Right forelimb (tissue), 1 donor: ENCODE data around the gene CUEDC1.
"Not testable (repeated sequence)": the region's sequence is repeated elsewhere in the genome, so short reads cannot be mapped to it uniquely, and the experiment has no call there.

ENCODE experiments used
- DNase-seq: peaks from one replicate; pipeline ENCODE4 v3.0.0-alpha.2; 2018

Gene CUEDC1

GRCh38 chr17:57984936-57985674 is 29.9 kb upstream of the CUEDC1 start:
- no peak for DNase-seq

- no peak for DNase-seq
Observed at GRCh38 chr17:57984261-57984890, 29.2 kb upstream of the CUEDC1 start.

DNA sequence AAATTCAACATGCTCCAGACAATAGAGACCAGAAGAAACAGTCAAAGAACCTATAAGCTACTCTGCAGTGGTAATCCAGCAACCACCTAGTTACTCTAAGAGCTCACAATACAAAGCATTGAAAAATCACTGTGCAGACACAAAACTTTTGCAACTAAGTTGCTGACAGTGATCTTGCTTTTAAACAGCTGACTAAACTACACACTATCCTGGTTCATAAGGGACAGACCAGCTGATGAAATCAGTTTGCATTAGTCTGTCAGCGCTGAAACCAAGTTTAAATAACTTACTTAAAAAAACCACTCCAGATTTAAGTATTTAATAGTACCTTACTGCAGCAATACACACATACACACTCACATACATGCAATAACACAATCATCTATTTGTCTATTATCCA is 28.2 kb upstream of the CUEDC1 start:
- no peak for DNase-seq

- no peak for DNase-seq
Observed at GRCh38 chr17:57982452-57983170, 27.4 kb upstream of the CUEDC1 start.

- no peak for DNase-seq
Observed at GRCh38 chr17:57980522-57980921, 25.3 kb upstream of the CUEDC1 start.

- DNase-seq: no peak
Observed at GRCh38 chr17:57979076-57979475, 23.9 kb upstream of the CUEDC1 start.

DNA sequence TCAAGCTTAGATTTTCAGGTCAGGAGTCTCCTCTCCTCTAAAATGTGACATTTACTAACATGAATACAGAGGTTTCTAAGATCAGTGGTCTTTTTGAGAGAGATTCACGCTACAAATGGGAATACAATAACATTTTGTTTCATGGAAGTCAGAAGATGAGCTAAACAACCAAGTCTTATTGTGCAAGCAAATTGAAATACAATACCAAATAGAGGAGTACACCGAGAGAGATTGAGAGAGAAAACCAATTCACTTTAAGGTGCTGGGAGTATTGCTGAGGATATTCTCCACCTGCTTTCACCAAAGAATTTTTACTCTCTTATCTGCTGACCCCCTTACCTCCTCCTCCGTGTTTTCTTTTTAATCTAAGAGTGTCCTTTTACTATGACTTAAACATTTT is 21.4 kb upstream of the CUEDC1 start:
- DNase-seq: no peak

- no peak for DNase-seq
Observed at GRCh38 chr17:57975044-57975443, 19.8 kb upstream of the CUEDC1 start.

DNA sequence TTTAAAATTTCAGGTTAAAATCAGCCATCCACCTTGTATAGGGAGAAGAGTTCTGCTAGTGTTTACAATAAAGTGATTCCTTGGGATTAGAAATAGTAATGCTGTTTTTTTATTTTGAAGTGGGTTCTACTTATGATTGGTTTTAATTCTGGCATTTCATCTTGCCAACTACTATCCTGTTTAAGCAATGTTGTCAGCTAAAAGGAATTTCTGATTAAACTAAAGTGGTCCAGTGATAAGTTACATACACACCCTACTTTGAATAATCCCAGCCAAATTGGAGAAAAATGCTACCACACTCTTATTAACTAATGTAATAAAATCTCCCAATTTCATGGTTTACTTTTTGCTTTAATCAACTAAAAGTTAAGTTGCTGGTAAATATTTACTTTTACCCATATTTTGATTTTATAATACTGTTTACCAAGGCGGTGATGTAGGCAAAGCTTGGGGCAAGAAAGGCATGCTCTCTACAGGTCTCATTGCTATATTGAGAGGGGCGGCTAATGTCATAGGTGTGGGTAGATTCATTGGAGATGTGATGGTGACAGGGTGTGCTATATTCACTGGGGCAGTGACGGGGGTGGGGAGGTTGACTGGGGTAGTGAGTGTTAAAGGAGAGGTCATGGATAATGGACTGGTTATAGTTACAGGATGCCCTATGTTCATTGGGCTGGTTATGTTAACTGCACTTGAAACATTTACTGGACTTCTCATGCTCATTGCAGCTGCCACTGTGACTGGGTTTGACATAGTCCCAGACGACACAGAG is 19.0 kb upstream of the CUEDC1 start:
- not testable (repeated sequence) for DNase-seq

- DNase-seq: no peak
Observed at GRCh38 chr17:57972151-57972550, 16.9 kb upstream of the CUEDC1 start.

DNA sequence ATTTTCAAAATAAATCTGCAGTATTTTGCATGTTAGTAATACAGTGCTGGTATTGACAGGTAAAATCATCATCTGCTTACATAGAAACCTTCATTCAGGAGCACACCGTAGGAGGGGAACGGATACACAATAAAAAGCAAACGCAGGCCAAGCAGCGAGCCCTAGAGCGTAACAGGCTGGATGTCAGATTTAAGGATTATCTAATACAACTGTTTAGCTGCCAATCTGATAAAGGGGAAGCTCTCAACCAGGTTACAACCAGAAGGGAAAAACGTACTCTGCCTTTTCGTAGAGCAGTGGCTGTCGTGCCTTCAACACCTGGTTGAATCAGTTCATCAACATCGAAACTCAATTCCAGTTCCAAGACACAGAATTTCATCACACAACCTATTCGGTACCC is 16.4 kb upstream of the CUEDC1 start:
- DNase-seq: no peak

DNA sequence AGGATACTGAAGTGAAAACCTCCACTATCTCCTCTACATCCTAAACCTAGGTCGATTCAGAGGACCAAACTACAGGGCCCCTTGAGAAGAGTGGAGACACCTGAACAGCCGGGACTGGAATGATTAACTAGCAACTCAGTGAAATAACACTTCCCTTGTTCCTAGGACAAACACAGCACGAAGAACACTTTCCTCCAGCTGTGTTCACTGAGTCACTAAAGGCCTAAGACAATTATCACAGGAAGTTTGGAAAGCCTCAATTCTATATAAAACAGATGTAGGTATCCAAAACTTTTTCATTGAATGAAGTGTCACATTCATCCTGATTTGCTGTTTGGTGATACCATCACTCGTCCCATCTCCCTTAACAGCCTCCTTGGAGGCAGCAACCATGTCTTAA is 15.5 kb upstream of the CUEDC1 start:
- DNase-seq: no peak

DNA sequence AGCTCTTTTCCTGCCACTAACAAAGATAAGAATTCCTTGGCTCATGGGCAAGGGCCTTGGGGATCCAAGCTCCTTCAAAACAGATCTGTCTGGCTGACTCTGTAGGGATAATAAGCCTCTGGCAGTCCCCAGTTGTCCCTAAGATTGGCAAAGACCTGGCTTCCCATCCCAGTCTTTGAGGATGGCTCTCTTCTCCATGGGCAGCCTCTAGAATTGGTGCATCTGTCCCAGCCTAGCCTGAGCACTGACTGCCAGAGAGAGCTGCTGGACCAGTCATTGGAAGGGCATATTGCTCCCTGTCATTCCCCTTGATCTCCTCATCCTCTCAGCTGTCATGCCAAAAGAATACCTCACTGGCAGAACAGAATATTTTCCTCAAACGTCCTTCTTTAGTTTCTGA is 13.2 kb upstream of the CUEDC1 start:
- DNase-seq: no peak

DNA sequence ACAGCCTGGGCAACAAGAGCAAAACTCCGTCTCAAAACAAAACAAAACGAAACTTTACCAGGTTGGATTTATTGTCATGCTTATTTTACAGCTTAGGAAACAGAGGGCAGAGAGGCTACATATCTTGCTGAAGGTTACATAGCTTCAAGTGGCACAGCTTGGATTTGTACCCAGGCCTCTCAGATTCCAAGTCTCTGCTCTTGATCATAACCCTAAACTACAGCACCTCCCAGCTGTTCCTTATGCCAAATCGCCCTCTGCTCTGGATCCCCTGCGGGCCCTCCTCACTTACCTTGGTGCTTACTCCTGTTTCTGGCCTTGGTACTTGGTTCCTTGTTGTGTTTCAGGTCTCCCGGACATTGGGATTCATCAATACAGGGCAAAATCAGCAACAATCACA is 11.7 kb upstream of the CUEDC1 start:
- no peak for DNase-seq

DNA sequence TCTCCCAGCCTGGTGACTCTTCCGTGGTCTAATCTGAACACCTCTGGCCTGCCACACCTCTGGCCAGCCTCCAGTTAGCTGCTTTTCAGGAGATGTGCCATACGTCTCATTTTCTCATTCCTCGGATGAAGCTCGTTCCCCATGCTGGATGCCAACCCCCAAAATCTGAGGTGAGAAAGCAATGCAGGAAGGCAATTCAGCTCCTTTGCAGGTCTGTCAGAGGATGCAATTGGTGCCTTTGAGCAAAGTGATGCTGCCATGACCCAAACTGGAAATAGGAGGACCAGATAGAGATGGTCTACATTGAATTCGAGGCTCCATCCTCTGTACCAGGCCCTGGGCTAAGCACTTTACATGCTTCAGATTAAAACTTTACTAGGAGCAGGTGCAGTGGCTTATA is 11.0 kb upstream of the CUEDC1 start:
- no peak for DNase-seq

DNA sequence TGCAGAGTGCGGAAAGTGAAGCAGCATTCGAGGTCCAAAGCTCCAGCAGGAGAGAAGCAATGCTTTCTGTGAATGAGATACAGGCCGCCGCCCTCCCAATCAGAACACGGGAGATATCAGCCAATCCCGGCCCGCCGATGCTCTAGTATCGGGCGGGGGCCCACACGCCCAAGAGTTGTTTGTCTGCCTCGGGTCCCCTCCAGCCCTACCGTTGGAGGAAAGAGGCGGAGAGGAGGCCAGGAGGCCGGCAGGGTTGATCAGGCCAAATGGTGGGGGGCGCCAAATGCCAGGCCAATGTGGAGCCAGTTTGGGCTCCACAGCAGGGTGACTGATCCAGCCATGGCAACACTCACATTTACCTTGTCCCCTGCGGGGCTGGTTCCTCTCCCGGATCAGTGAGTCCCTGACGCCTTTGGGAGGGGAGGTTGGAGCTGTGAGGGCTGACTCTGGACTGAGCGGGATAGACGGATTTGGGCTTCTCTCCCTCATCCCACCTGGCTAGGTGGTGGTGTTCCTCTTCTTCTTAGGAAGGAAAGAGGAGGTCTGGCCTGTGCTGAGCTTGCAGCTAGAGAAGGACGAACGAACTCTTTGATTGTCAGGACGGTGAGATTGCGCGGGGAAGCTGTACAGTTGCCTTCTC is 10.4 kb upstream of the CUEDC1 start:
- DNase-seq: no peak

- DNase-seq: no peak
Observed at GRCh38 chr17:57963149-57963511, 7.9 kb upstream of the CUEDC1 start.

DNA sequence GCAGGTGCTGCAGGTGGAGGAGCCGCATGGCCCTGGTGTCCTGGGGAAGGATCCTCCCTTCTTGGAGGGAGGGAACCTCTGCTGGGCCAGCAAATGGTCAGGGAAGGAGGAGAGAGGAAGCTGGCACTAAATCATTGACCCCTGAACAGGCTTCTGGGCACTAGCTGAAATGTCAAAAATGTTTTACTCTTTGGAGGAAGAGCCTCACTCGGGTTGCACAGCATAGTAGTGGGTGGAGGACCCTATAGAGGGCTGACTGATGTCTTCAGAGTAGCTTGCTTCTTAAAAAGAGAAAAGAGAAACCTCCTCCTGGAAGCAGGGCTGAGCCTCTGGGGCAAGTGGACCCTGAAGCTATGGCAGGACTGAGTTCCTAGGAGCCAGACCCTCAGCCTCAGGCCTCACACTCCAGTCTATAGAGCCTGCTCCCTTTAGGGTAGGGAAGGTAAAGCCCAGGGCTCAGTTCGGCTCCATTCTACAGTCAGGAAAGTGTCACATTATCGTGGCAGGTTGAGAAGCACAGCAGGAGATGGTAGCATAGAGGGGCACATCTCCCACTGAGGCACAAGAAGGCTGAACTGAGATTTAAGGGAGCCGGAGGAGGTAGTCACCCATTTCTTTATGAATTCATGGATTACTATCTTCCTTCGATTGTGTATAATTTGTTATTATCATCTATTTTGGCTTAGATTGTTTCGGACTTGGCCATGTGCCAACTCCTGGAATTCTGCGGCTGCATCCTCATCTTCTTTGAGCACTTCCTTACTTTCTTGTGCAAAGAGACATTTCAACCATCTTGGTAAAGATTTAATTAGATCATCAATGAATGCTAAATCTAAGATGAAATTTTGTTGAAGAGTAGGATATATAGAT is 7.3 kb upstream of the CUEDC1 start:
- no peak for DNase-seq

GRCh38 chr17:57959929-57960328 is 4.7 kb upstream of the CUEDC1 start:
- DNase-seq: no peak

GRCh38 chr17:57958391-57958790 is 3.2 kb upstream of the CUEDC1 start:
- DNase-seq: not testable (repeated sequence)

DNA sequence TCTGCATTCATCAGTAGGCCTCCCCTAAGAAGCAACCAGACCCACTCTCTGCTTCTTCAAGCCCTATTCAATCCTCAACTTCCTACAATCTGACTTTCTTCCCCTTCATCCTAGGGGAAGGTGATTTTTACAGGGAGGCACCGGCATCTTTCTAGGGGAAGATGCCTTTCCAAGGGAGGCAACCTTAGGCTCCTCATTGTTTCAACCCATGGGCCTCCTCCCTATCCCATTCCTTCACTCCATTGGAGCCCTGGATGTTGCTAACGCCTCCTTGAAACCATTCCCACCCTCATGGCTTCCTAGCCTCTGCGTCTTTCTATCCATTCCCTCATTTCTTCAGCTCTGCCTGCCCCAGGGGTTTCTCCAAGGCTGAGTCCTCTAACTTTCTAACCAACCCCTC is 2.7 kb upstream of the CUEDC1 start:
- no peak for DNase-seq
